Duodenal mucosa (tissue), 2 donors: Measurements from ENCODE around the gene KCNIP3.
"Not testable (repeated sequence)": the region's sequence is repeated elsewhere in the genome, so short reads cannot be mapped to it uniquely, and the experiment has no call there.

ENCODE experiments used
- H3K27ac ChIP-seq: one replicate; pipeline ENCODE4 v1.7.0; 2013; ENCODE audit warnings: low read depth, low read length
- H3K27me3 ChIP-seq, 2 donors: one replicate each; pipeline ENCODE4 v1.7.0; 2013; ENCODE audit warnings: low read length in 2 of 2, control low read depth in 1 of 2; ENCODE audit not compliant: insufficient read depth in 2 of 2, control insufficient read depth in 1 of 2
- H3K36me3 ChIP-seq, 2 donors: one replicate each; pipeline ENCODE4 v1.7.0; 2013; ENCODE audit warnings: low read length in 2 of 2, control low read depth in 1 of 2; ENCODE audit not compliant: insufficient read depth in 2 of 2, control insufficient read depth in 1 of 2
- H3K4me1 ChIP-seq, 2 donors: one replicate each; pipeline ENCODE4 v1.7.0; 2013; ENCODE audit warnings: low read length in 2 of 2, control low read depth in 1 of 2; ENCODE audit not compliant: insufficient read depth in 2 of 2, control insufficient read depth in 1 of 2
- H3K4me3 ChIP-seq, 2 donors: one replicate each; pipeline ENCODE4 v1.7.0; 2013; ENCODE audit warnings: low read length in 2 of 2, low read depth in 1 of 2
- H3K9ac ChIP-seq, 2 donors: one replicate each; pipeline ENCODE4 v1.7.0; 2013; ENCODE audit warnings: low read length in 2 of 2, low read depth in 1 of 2
- H3K9me3 ChIP-seq, 2 donors: one replicate each; pipeline ENCODE4 v1.7.0; 2013; ENCODE audit warnings: low read length in 2 of 2, control low read depth in 1 of 2; ENCODE audit not compliant: control insufficient read depth in 1 of 2

Gene KCNIP3

GRCh38 chr2:95376311-95377215, 79.4 kb downstream of the KCNIP3 start:
- H3K9me3 ChIP-seq = no peaks in the 10 kb centered on the region
- no peak overlapping the region for H3K9ac ChIP-seq
- H3K4me1 ChIP-seq = no peaks in the 10 kb centered on the region
- H3K36me3 ChIP-seq = no peaks in the 10 kb centered on the region
- H3K27me3 ChIP-seq = no peaks in the 10 kb centered on the region
- no peak overlapping the region for H3K4me3 ChIP-seq
- no peak overlapping the region for H3K27ac ChIP-seq

GRCh38 chr2:95377216-95378123, 80.3 kb downstream of the KCNIP3 start:
- no peak overlapping the region for H3K4me3 ChIP-seq
- H3K9me3 ChIP-seq = no peaks in the 10 kb centered on the region
- no peak overlapping the region for H3K27ac ChIP-seq
- H3K27me3 ChIP-seq = no peaks in the 10 kb centered on the region
- H3K9ac ChIP-seq = no peak overlapping the region
- H3K4me1 ChIP-seq = no peaks in the 10 kb centered on the region
- H3K36me3 ChIP-seq = no peaks in the 10 kb centered on the region

- not testable (repeated sequence) for H3K4me1 ChIP-seq, H3K36me3 ChIP-seq, H3K4me3 ChIP-seq, H3K9me3 ChIP-seq, H3K27ac ChIP-seq, H3K27me3 ChIP-seq, H3K9ac ChIP-seq
Observed at GRCh38 chr2:95378281-95378680, 81.1 kb downstream of the KCNIP3 start.

- H3K4me1 ChIP-seq = peaks cover 7 to 8% of the 10 kb centered on the region in 2 donors
- no peaks in the 10 kb centered on the region for H3K36me3 ChIP-seq
- H3K4me3 ChIP-seq = no peak overlapping the region
- no peak overlapping the region for H3K27ac ChIP-seq
- H3K27me3 ChIP-seq = no peaks in the 10 kb centered on the region
- no peaks in the 10 kb centered on the region for H3K9me3 ChIP-seq
- no peak overlapping the region for H3K9ac ChIP-seq
Observed at GRCh38 chr2:95379371-95379831, 82.3 kb downstream of the KCNIP3 start.

GRCh38 chr2:95380280-95380679, 83.1 kb downstream of the KCNIP3 start:
- peaks cover 14 to 15% of the 10 kb centered on the region in 2 donors for H3K4me1 ChIP-seq
- no peak overlapping the region for H3K4me3 ChIP-seq
- H3K27me3 ChIP-seq = no peaks in the 10 kb centered on the region
- no peaks in the 10 kb centered on the region for H3K36me3 ChIP-seq
- no peak overlapping the region for H3K9ac ChIP-seq
- no peak overlapping the region for H3K27ac ChIP-seq
- H3K9me3 ChIP-seq = no peaks in the 10 kb centered on the region

- no peak overlapping the region for H3K4me3 ChIP-seq
- no peaks in the 10 kb centered on the region for H3K9me3 ChIP-seq
- no peak overlapping the region for H3K9ac ChIP-seq
- H3K27ac ChIP-seq = no peak overlapping the region
- H3K36me3 ChIP-seq = no peaks in the 10 kb centered on the region
- H3K27me3 ChIP-seq = no peaks in the 10 kb centered on the region
- peaks cover 18% of the 10 kb centered on the region in 2 donors for H3K4me1 ChIP-seq
Observed at GRCh38 chr2:95380731-95381130, 83.6 kb downstream of the KCNIP3 start.

- H3K4me1 ChIP-seq = peaks cover 18% of the 10 kb centered on the region in 2 donors
- no peak overlapping the region for H3K9ac ChIP-seq
- H3K27me3 ChIP-seq = no peaks in the 10 kb centered on the region
- H3K27ac ChIP-seq = no peak overlapping the region
- no peak overlapping the region for H3K4me3 ChIP-seq
- H3K36me3 ChIP-seq = no peaks in the 10 kb centered on the region
- H3K9me3 ChIP-seq = no peaks in the 10 kb centered on the region
Observed at GRCh38 chr2:95381212-95382191, 84.4 kb downstream of the KCNIP3 start.

- Histone ChIP-seq H3K27ac (no peak overlapping the region), H3K9ac (no peak overlapping the region), H3K4me1 (peaks cover 18% of the 10 kb centered on the region in 2 donors), H3K36me3 (no peaks in the 10 kb centered on the region), H3K4me3 (no peak overlapping the region), H3K27me3 (no peaks in the 10 kb centered on the region), H3K9me3 (no peaks in the 10 kb centered on the region)
Observed at GRCh38 chr2:95382192-95382591, 85.0 kb downstream of the KCNIP3 start.

GRCh38 chr2:95382686-95383634, 85.8 kb downstream of the KCNIP3 start:
- no peaks in the 10 kb centered on the region for H3K9me3 ChIP-seq
- peaks cover 18% of the 10 kb centered on the region in 2 donors for H3K4me1 ChIP-seq
- no peaks in the 10 kb centered on the region for H3K36me3 ChIP-seq
- no peak overlapping the region for H3K27ac ChIP-seq
- no peak overlapping the region for H3K9ac ChIP-seq
- no peaks in the 10 kb centered on the region for H3K27me3 ChIP-seq
- H3K4me3 ChIP-seq = no peak overlapping the region
